GM23338 (cell line): Measurements from ENCODE around the gene OR7G1. TPM values are rescaled to one million over a fixed set of nuclear protein-coding genes. Genes with fewer than 3 reads are reported as not detected.

Experiments
- ATAC-seq: fragments of 200-7000 bp; cut with Tn5 transposase; 3 replicates; pipeline ENCODE4 v1.9.1; 2020
- DNase-seq: peaks from one replicate; pipeline ENCODE4 v3.0.0-alpha.2; 2015; ENCODE audit warnings: low spot score
- H2AFZ ChIP-seq: fragments of 200-600 bp; sonication (generic); 2 replicates; pipeline ENCODE4 v1.8.0; 2016; ENCODE audit warnings: antibody characterized with exemption, mild to moderate bottlenecking, moderate library complexity
- H3F3A ChIP-seq: fragments of 200-600 bp; sonication (generic); replicated peaks from 2 replicates; pipeline ENCODE4 v1.8.0; 2017; ENCODE audit warnings: antibody characterized with exemption, mixed run types, low read depth
- H3K27ac ChIP-seq: fragments of 200-600 bp; sonication (generic); 2 replicates; pipeline ENCODE4 v1.6.1; 2016; ENCODE audit warnings: low read depth
- H3K27me3 ChIP-seq: fragments of 200-600 bp; sonication (generic); 2 replicates; pipeline ENCODE4 v1.8.0; 2016; ENCODE audit warnings: mild to moderate bottlenecking, mixed run types, moderate library complexity; ENCODE audit not compliant: insufficient read depth
- H3K36me3 ChIP-seq: fragments of 200-600 bp; sonication (generic); 2 replicates; pipeline ENCODE4 v1.8.0; 2016; ENCODE audit warnings: mild to moderate bottlenecking; ENCODE audit not compliant: insufficient read depth
- H3K4me1 ChIP-seq: fragments of 200-600 bp; sonication (generic); 2 replicates; pipeline ENCODE4 v1.8.0; 2016; ENCODE audit warnings: mild to moderate bottlenecking, moderate library complexity; ENCODE audit not compliant: insufficient read depth
- H3K4me2 ChIP-seq: fragments of 200-600 bp; sonication (generic); 2 replicates; pipeline ENCODE4 v1.7.1; 2017; ENCODE audit warnings: mixed run types
- H3K4me3 ChIP-seq: fragments of 200-600 bp; sonication (generic); 2 replicates; pipeline ENCODE4 v1.6.1; 2016; ENCODE audit warnings: mixed run types
- H3K79me2 ChIP-seq: fragments of 200-600 bp; sonication (generic); replicated peaks from 2 replicates; pipeline ENCODE4 v1.8.0; 2017; ENCODE audit warnings: mild to moderate bottlenecking; ENCODE audit not compliant: insufficient read depth
- H3K9me2 ChIP-seq: fragments of 200-600 bp; sonication (generic); 2 replicates; pipeline ENCODE4 v1.8.0; 2017; ENCODE audit not compliant: insufficient read depth
- H4K20me1 ChIP-seq: fragments of 200-600 bp; sonication (generic); replicated peaks from 2 replicates; pipeline ENCODE4 v1.8.0; 2017; ENCODE audit warnings: mild to moderate bottlenecking; ENCODE audit not compliant: insufficient read depth
- H3K27ac Mint-ChIP-seq: 2 replicates; pipeline ENCODE4 v1.8.0; 2020; ENCODE audit warnings: inconsistent platforms, mild to moderate bottlenecking, moderate library complexity, mixed read lengths
- H3K27me3 Mint-ChIP-seq: 3 replicates; pipeline ENCODE4 v1.8.0; 2022; ENCODE audit warnings: low read depth, mild to moderate bottlenecking, moderate library complexity, mixed read lengths, inconsistent platforms; ENCODE audit not compliant: insufficient read depth, poor library complexity
- H3K36me3 Mint-ChIP-seq: 3 replicates; pipeline ENCODE4 v1.8.0; 2021; ENCODE audit warnings: low read depth, mild to moderate bottlenecking, inconsistent platforms, moderate library complexity, mixed read lengths
- H3K4me1 Mint-ChIP-seq: 3 replicates; pipeline ENCODE4 v1.8.0; 2020; ENCODE audit warnings: mild to moderate bottlenecking, inconsistent platforms, mixed read lengths
- H3K4me3 Mint-ChIP-seq: 3 replicates; pipeline ENCODE4 v1.8.0; 2021; ENCODE audit warnings: moderate library complexity, mild to moderate bottlenecking, inconsistent platforms, mixed read lengths
- H3K9me3 Mint-ChIP-seq: 3 replicates; pipeline ENCODE4 v1.8.0; 2020; ENCODE audit warnings: moderate library complexity, mild to moderate bottlenecking, inconsistent platforms, mixed read lengths
- CREB1 ChIP-seq: fragments of 250-450 bp; sonication (Bioruptor Pico); IDR thresholded peaks from 2 replicates; pipeline ENCODE4 v1.5.0; 2020; ENCODE audit warnings: low read depth, mild to moderate bottlenecking, moderate library complexity
- ETS1 ChIP-seq: IDR thresholded peaks from 2 replicates; pipeline ENCODE4 v1.6.1; 2016; ENCODE audit warnings: antibody characterized with exemption
- EZH2 ChIP-seq: fragments of 200-600 bp; sonication (generic); IDR thresholded peaks from one replicate; pipeline ENCODE4 v1.8.0; 2017; ENCODE audit warnings: antibody characterized with exemption, mild to moderate bottlenecking, low read depth; ENCODE audit not compliant: unreplicated experiment
- EZH2phosphoT487 ChIP-seq: fragments of 200-600 bp; sonication (generic); IDR thresholded peaks from one replicate; pipeline ENCODE4 v1.8.1; 2018; ENCODE audit warnings: antibody characterized with exemption; ENCODE audit not compliant: unreplicated experiment
- JUNB ChIP-seq: IDR thresholded peaks from one replicate; pipeline ENCODE4 v1.6.1; 2016; ENCODE audit warnings: antibody characterized with exemption; ENCODE audit not compliant: unreplicated experiment
- REST ChIP-seq: IDR thresholded peaks from one replicate; pipeline ENCODE4 v1.6.1; 2018; ENCODE audit warnings: antibody characterized with exemption; ENCODE audit not compliant: unreplicated experiment
- STAT1 ChIP-seq: IDR thresholded peaks from one replicate; pipeline ENCODE4 v1.6.1; 2016; ENCODE audit warnings: antibody characterized with exemption; ENCODE audit not compliant: unreplicated experiment
- ZNF114 ChIP-seq: fragments of 250-450 bp; sonication (Bioruptor Pico); IDR thresholded peaks from 2 replicates; pipeline ENCODE4 v1.5.0; 2020; ENCODE audit warnings: mild to moderate bottlenecking, moderate library complexity
- ZNF331 ChIP-seq: fragments of 250-450 bp; sonication (Bioruptor Pico); IDR thresholded peaks from 2 replicates; pipeline ENCODE4 v1.5.0; 2020; ENCODE audit warnings: low read depth, mild to moderate bottlenecking, moderate library complexity
- ZNF462 ChIP-seq: fragments of 250-450 bp; sonication (Bioruptor Pico); IDR thresholded peaks from 2 replicates; pipeline ENCODE4 v1.5.0; 2020; ENCODE audit warnings: mild to moderate bottlenecking, moderate library complexity
- polyA plus RNA-seq: library from polyadenylated mRNA; unstranded; fragments of >200 nt; fragmentation: Nextera tagmentation; extraction: Ambion mirVana; gene quantifications from 2 replicates; pipeline ENCODE4 v1.2.1, GENCODE V29; 2016
- total RNA-seq: library from RNA; depleted of rRNA; stranded (reverse); fragments of >200 nt; shearing (Covaris generic); gene quantifications from 2 replicates; pipeline ENCODE4 v1.2.3, GENCODE V29; 2014

Gene OR7G1
- total and polyA plus RNA-seq, 2 experiments from 2014 or later: not detected

GRCh38 chr19:9130965-9131364 is 15.4 kb upstream of the OR7G1 start:
- no peak overlapping the region for H3K4me3 ChIP-seq
- no peak for ATAC-seq
- no peaks in the 10 kb centered on the region for H4K20me1 ChIP-seq
- Mint-ChIP-seq H3K9me3 (peaks cover 87% of the 10 kb centered on the region), H3K27ac (no peak overlapping the region), H3K27me3 (peaks cover 4% of the 10 kb centered on the region), H3K4me3 (no peak overlapping the region), H3K36me3 (peaks cover 35% of the 10 kb centered on the region), H3K4me1 (no peaks in the 10 kb centered on the region)
- no peak overlapping the region for H3K27ac ChIP-seq
- H3K4me1 ChIP-seq: no peaks in the 10 kb centered on the region
- H3K36me3 ChIP-seq: no peaks in the 10 kb centered on the region
- no peak overlapping the region for H2AFZ ChIP-seq
- no peaks in the 10 kb centered on the region for H3F3A ChIP-seq
- DNase-seq: no peak
- H3K79me2 ChIP-seq: no peaks in the 10 kb centered on the region
- no peaks in the 10 kb centered on the region for H3K27me3 ChIP-seq
- TF ChIP-seq JUNB: no peak
- no peak for TF ChIP-seq ETS1
- no peak for TF ChIP-seq ZNF114 (CRISPR knock-in tag)
- no peak for TF ChIP-seq EZH2phosphoT487
- no peak for TF ChIP-seq ZNF331 (CRISPR knock-in tag)
- no peak for TF ChIP-seq STAT1
- no peak overlapping the region for H3K4me2 ChIP-seq
- no peaks in the 10 kb centered on the region for H3K9me2 ChIP-seq

GRCh38 chr19:9128171-9128570 is 12.6 kb upstream of the OR7G1 start:
- peaks cover 87% of the 10 kb centered on the region for H3K9me3 Mint-ChIP-seq
- no peak overlapping the region for H3K27ac ChIP-seq
- peaks cover 4% of the 10 kb centered on the region for H3K27me3 Mint-ChIP-seq
- H3K36me3 Mint-ChIP-seq: peaks cover 42% of the 10 kb centered on the region
- no peaks in the 10 kb centered on the region for H3K4me1 Mint-ChIP-seq
- ATAC-seq (no peak), DNase-seq (no peak)
- no peaks in the 10 kb centered on the region for H3K79me2 ChIP-seq
- H3K36me3 ChIP-seq: no peaks in the 10 kb centered on the region
- no peaks in the 10 kb centered on the region for H3K9me2 ChIP-seq
- no peak overlapping the region for H3K4me2 ChIP-seq
- H3K27me3 ChIP-seq: no peaks in the 10 kb centered on the region
- no peak overlapping the region for H3K27ac Mint-ChIP-seq
- H4K20me1 ChIP-seq: no peaks in the 10 kb centered on the region
- H3F3A ChIP-seq: no peaks in the 10 kb centered on the region
- H3K4me3 ChIP-seq: no peak overlapping the region
- no peaks in the 10 kb centered on the region for H3K4me1 ChIP-seq
- no peak overlapping the region for H3K4me3 Mint-ChIP-seq
- H2AFZ ChIP-seq: no peak overlapping the region
- TF ChIP-seq ZNF114 (CRISPR knock-in tag): no peak
- TF ChIP-seq STAT1: no peak
- TF ChIP-seq REST: no peak
- TF ChIP-seq CREB1 (CRISPR knock-in tag): no peak
- no peak for TF ChIP-seq JUNB
- no peak for TF ChIP-seq ZNF462
- TF ChIP-seq ETS1: no peak
- no peak for TF ChIP-seq EZH2phosphoT487
- no peak for TF ChIP-seq EZH2
